ENCODE results near the gene PODXL2.

PODXL2 gene

DNA sequence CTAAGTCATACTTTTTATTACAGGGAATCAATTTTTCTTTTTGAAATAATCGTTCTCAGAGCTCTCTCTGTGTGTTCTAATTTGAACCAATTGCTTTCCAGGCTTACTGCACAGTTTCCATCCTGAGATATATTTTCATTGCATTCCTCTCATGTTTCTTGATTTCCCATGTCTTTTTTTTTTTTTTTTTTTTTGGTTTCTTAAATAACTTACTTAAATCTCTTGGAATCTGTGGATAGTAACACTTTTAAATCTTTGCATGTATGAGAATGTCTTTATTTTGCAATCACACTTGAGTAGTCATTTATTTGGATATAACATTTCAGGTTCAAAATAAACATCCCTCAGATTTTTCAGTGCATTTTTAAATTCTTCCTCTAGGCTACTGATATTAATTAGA lies 29.2 kb downstream of the PODXL2 start:
- no peak for DNase-seq (ENCODE audit: low read depth)

DNA sequence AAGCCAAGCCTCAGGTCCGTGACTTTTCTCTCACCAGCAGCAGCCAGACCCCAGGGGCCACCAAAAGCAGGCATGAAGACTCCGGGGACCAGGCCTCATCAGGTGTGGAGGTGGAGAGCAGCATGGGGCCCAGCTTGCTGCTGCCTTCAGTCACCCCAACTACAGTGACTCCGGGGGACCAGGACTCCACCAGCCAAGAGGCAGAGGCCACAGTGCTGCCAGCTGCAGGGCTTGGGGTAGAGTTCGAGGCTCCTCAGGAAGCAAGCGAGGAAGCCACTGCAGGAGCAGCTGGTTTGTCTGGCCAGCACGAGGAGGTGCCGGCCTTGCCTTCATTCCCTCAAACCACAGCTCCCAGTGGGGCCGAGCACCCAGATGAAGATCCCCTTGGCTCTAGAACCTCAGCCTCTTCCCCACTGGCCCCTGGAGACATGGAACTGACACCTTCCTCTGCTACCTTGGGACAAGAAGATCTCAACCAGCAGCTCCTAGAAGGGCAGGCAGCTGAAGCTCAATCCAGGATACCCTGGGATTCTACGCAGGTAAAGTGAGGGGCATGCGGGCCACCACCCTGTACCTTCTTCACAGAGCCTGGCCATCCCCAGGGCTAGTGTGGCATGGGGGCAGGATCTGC lies 31.8 kb downstream of the PODXL2 start:
- DNase-seq (ENCODE audit: low read depth) = no peak

DNA sequence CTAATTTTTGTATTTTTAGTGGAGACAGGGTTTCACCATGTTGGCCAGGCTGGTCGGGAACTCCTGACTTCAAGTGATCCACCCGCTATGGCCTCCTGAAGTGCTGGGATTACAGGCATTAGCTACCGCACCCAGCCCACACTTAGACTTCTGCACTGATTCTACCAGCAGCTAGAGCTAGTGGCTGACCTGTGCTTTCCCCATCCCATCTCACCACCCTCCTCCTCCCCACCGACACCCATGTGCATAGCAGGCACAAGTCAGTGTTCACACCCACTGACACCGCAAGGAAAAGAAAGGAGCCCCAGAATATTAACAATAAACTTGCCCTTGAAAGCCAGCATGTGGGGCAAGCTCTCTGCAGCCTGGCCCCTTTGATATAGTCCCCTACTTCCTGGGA lies 32.6 kb downstream of the PODXL2 start:
- DNase-seq (ENCODE audit: low read depth) = no peak

DNA sequence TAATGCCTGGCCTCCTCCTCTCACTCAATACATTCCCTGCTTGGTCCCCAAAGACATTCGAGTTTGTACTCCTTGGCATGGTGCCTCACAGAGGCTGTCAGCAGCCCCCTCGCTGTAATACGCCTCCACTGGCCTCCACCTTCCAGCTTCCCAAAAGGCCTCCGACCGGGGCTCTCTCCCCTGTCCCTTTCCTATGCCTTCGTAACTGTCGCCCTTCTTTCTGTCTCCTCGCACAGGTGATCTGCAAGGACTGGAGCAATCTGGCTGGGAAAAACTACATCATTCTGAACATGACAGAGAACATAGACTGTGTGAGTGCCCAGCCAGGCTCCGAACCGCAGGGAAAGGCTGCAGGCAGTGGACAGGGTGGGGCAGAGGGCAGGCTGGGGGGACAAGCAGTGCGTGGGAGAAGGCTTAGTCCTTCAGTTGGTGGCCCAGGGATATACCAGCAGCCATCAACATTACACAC lies 33.0 kb downstream of the PODXL2 start:
- DNase-seq (ENCODE audit: low read depth) = no peak

DNA sequence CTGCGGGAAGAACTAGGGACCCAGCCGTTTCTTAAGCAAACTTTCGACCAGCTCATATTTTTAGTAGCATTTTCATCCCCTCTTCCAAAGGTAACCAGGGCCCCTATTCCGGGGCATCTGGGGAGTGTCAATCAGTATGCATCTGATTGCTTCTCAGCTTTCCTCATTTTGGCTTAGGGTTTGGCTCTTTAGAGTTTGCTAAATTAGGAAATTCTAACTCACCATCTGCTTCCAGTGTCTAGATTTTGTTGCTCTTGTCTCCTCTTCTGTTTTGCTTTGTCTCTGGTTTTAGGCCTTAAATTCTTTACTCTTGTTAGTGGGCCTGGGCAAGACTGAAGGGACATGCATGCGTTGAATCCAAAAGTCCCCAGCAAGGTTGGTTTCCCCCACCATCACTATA lies 34.2 kb downstream of the PODXL2 start:
- no peak for DNase-seq (ENCODE audit: low read depth)

DNA sequence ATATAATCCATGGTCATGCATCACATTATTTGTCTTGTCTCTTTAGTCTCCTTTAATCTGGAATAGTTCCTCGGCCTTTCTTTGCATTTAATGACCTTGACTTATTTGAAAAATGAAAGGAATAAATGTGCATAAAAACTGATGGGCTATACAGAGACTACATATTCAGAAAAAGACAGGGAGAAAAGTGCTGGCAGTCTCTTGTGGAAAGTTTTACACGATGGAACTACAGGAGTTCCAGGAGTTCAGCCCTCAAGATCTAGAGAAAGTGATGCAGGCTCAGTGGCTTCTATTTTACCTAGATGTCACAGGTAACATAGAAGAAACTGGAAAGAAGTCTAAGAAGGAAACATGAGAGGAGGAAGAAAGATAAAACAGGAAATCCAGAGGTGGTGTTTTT lies 36.2 kb downstream of the PODXL2 start:
- no peak for DNase-seq (ENCODE audit: low read depth)

DNA sequence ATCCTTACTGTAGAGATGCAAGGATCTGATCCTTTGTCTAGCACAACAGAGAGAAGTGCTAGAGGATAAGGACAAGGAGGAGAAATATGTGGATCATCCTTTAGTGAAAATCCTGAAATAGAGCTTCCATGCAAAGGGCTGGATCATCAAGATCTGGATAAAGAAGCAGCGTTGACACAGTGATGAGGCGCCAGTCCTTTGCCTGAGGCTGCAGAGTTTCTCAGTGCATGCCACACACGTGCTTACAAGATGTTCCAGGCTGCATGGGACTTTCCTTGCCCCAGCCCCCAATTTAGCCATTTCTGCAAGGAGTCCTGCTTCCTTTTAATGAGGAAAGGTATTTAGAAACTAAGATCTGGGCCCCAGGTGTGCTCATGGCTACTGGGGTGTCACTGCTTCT lies 36.6 kb downstream of the PODXL2 start:
- DNase-seq (ENCODE audit: low read depth) = no peak

DNA sequence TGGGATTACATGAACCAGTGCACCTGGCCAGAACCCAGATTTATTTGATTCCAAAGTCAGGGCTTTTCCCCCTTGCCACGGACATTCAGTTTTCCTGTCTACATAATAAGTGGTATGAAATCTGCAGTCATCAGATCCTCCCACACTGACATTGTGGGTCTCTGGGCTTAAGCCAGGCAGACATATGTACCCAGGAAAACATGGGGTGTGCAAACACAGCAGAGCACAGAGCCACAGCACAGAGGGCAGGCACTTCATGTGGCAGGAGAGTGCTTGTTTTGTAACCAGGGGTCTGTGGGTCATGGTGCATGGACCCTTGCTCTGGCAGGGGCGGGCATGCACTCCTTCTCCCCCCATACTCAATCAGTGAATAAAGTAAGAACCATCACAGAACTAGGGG lies 37.7 kb downstream of the PODXL2 start:
- DNase-seq (ENCODE audit: low read depth) = no peak

DNA sequence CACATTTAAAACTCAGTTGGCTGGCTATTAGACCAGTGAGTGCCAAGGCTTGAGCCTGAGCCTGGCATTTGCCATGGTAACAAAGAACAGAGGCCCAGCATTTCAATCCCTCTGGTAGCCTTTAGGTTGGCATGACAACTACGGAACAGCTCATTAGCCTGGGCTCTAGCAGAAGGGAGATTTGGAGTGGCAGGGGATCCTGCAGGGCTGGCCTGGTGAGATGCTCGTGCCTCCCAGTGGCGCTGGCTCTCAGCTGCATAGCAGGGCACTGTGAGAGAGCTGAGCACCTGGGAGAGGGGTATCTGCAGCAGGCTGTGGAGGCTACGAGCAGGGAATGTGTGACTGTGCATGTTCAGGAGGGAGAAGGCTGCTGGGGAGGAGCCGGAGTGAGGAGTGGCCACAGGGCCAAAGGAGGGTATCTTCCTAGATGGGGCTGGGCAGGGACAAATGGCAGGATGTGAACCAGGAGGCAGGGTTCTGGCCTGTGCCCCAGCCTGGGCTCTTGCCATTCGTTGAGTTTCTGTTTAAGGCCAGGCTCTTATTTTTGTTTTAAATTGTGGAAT lies 38.2 kb downstream of the PODXL2 start:
- no peak for DNase-seq (ENCODE audit: low read depth)

DNA sequence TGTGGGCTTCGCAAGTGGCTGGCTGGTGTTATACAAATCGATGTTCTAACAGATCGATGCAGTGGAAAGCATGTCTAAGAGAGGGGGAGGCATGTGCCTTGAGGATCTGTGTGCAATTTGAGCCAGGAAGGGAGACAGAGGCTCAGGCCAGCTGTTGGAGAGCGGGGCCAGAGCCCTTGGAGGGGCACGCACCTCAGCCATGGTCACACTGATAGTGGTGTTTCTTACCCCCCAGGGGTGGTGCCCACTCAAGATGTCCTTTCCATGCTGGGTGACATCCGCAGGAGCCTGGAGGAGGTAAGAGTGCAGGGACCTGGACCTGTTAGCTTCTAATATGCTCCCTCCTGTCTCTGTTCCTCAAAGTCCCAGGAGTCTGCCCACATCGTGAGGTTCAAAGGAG lies 39.9 kb downstream of the PODXL2 start:
- DNase-seq (ENCODE audit: low read depth) = no peak

DNA sequence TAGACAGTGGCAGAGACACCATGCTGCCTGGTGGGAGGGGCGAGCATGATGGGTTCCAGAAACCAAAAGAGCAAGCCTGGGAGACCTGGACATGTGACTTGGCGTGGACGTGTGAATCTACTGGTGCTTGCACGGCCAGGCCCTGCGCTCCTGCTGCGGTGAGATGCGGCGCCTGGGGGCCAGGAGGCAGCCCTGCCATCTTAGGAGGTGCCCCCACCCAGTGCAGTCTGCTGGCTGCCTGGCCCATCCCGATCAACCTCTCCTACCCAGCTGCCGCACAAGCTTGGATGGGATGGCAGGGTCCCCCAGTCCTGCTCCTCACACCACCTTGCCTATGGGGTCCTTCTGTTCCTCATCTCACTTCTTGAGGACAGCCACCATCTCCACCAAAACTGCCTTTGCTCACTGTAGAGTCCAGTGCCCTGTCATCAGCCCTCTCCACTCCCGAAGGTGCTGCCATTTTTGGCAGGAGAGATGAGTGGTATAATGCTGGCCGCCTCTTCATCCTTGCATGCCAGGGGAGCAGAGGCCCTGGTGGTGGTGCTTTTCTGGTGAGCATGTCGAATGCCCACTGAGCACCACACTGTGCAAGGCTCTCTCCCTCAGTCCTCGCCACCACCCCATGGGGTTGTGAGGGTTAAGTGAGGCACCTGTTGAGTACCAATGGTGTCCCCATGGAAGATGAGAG lies 40.7 kb downstream of the PODXL2 start:
- no peak for DNase-seq (ENCODE audit: low read depth)

DNA sequence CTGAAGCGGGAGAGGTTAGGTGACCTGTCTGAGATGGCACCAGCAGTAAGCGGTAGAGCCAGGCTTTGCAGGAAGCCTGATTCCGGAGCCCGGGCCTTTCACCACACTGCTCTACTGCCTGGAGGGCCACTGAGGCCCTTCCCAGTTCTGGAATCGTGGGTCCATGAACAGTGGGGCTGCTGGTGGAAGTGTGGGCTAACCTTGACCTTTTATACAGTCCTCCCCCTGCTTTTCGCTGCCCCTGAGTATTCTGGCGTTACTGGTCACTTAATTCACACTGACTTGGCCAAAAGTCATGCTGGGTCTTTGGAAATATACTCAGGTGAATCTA lies 41.2 kb downstream of the PODXL2 start:
- DNase-seq (ENCODE audit: low read depth) = no peak

DNA sequence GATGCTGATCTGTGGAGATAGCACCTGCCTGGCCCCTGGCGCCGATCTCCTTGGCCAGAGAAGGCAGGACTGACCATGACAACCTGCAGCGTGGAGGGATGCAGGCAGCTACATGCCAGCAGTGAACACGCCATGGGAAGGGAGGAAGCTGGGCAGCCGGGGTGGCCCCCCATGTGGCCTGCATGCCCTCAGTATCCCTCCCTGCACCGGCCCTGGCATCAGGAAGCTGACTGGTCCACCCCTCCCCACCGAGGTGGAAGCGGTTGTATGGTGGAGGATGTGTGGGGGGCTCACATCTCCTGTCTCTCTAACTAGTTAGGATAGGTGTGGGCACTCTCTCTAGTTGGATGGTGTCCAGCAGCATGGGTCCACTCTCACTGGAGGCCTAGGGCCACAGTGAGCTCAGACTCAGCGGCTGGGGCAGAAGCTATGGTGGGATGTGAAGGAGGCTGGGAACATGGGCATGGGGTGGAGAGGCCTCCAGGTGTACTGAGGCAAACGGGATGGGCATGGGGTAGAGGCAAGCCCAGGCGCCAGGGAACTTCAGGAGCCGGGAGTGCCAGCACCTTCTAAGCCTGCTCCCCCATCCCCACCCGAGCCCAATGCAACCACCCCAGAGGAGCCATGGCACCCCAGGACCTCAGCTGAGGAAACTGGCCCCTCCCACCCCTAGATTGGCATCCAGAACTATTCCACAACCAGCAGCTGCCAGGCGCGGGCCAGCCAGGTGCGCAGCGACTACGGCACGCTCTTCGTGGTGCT lies 42.0 kb downstream of the PODXL2 start:
- no peak for DNase-seq (ENCODE audit: low read depth)

DNA sequence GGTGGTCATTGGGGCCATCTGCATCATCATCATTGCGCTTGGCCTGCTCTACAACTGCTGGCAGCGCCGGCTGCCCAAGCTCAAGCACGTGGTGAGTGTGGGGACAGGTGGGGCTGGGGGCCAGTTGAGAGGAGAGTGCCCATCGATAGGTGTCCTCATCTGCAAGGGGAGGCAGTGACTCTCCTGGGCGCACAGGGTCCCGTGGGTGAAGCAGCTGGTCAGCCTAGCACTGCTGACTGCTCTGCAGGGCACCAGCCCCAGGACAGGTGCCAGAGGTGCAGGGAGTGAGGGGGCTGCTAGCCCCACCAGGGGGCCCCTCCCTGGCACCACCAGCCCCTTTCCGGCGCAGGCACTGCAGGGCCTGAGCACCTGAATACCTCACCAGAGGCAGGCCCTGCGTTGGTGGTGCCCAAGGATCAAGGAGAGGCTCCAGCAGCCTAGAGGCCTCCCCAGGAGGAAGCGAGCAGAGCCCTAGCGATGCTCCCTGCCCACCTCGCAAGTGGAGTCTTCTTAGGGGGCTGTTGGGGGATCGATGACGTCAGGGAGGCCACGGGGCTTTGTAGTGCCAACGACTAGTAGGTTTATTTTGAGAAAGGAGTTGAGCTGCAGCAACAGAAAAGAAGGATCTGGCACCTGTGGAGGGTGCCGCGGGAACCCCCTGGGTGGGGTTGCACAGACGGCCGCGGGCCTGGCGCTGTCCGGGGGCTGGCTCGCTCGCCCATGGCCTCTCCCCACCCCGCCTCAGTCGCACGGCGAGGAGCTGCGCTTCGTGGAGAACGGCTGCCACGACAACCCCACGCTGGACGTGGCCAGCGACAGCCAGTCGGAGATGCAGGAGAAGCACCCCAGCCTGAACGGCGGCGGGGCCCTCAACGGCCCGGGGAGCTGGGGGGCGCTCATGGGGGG lies 42.8 kb downstream of the PODXL2 start:
- DNase-seq (ENCODE audit: low read depth) = no peak

DNA sequence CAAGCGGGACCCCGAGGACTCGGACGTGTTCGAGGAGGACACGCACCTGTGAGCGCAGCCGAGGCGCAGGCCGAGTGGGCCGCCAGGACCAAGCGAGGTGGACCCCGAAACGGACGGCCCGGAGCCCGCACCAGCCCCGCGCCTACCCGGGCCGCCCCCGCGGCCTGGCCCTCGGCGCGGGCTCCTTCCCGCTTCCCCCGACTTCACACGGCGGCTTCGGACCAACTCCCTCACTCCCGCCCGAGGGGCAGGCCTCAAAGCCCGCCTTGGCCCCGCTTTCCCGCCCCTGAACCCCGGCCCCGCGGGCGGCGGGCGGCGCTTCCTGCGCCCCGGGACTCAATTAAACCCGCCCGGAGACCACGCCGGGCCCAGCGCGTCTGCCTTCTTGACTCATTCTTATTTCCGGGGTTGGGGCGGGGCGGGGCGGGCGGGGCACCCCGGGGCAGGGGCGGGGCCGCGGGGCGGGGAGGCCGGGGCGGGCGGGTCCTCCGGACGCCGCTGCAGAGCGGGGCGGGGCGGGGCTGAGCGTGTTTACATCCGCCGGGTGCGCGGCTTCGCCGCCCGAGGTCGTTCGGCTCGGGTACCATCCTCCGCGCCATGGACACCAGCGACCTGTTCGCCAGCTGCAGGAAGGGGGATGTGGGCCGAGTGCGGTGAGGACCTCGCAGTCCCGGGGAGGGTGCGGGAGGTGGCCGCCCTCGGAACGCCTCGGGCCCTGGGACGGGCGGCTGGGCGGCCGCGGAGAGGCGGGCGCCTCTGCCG lies 43.6 kb downstream of the PODXL2 start, which contains the start of gene ABTB1:
TSS of gene ABTB1 (plus strand) at position 524 of the 762 bp plus-strand sequence. CDS start at position 598, 74 bp downstream.
- peak; percentile 33 for DNase-seq (ENCODE audit: low read depth)

DNA sequence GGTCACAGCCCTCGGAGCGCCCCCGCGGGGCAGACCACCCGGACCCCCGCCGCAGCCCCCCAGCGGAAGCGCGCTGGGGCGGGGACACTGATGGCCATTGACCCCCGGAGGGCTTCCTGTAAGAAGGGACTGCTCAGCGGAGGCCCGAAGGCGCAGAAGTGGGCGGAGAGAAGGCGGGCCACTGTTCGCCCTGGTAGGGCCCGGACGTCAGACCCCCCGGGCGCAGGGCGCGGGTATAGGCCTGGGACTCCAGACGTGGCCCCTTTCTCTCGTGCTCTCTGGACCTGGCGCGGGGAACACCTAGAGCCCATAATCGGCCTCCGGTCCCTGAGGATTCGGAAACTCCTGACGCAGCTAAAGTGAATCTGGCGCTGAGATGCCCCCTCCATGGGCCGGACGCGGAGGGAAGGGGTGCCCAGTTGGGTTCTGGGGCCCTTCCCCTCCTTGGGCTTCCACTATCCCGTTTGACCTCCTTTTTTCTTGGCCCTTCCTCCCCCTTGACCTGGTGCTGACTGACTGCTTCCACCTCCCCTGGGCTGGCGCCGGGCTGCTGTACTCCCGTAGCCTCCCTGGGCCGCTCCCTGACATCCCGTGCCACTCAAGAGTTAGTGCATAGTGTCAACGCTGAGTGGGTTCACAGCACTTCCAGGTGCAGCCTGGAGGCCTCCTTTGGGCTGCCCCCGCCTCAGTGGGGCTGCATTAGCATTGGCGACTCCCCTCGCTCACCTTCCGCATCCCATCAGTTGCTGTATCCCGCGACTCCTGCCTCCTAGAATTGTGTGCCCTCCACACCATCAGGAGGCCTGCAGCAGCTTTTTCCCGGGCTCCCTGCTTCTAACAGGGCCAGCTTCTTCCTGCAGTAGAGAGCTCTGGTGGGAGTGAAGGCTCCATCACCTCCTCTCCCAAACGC lies 44.5 kb downstream of the PODXL2 start:
- no peak for DNase-seq (ENCODE audit: low read depth)

DNA sequence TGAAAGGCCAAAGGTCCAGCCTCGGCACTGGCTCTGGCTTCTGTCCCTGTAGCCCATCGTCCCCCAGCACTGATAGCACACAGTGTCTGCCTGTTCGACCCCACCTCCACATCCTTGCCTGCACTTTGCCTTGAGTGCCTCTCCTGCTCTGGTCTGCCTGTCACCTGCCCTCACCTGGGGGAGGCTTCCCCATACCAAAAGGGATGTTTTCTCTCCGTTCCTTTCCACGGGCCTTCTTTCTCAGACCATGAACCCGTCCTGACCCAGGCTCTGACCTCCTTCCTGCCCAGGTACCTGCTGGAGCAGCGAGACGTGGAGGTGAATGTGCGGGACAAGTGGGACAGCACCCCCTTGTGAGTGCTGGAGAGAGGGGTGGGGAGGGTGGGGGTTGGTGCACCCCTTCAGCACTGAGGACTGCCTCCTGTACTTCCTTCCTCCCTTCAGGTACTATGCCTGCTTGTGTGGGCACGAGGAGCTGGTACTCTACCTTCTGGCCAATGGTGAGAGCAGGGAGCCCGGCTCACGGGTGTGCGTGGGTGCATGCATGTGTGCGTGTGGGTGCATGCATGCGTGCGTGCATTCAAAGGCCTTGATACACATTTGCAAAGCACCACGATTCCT lies 45.2 kb downstream of the PODXL2 start:
- DNase-seq (ENCODE audit: low read depth) = no peak

DNA sequence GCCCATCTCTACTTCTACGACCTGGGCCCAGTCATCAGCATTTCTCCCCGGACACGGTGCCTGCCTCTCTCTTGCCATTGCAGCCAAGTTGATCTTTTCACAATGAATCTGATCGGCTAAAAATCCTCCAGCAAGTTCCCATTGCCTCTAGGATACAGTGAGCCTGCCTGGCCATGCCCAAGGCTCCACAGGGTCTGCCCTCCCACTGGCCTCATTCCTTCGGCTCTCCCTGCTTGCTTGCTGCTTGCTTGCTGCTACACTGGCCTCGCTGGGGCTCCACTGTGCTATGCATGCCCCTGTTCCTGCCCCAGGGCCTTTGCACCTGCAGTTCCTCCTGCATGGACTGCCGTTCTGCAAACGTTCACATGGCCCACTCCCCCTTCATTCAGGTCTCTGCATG lies 45.8 kb downstream of the PODXL2 start:
- no peak for DNase-seq (ENCODE audit: low read depth)

DNA sequence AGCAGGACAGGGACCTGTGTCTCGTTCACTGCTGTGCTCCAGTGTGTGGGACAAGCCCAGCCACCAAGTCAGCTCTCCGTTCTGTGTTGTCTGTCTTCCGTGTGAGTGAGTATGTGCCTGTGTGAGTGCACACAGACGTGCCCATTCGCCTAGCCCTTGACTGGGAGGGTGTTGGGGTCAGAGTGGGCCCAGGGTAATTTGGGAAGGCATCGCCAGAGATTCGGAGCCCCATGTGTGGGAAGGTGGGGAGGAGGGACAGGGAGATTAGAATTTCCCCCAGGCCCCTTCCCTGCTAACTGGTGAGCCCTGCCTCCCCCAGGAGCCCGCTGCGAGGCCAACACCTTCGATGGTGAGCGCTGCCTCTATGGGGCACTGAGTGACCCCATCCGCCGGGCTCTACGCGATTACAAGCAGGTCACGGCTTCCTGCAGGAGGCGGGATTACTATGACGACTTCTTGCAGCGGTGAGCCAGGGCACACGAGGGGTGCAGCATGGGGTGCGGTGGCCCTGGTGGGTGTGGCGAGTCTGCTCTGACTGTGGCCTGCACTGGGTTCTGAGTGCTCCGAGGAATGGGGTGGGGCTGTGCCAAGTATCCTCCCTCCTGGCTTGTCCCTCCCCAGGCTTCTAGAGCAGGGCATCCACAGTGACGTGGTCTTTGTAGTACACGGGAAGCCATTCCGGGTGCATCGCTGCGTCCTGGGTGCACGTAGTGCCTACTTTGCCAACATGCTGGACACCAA lies 46.8 kb downstream of the PODXL2 start:
- DNase-seq (ENCODE audit: low read depth) = no peak

Measured in fibroblast of the conjunctiva (primary cell).